Esophagus (tissue), 2 donors: ENCODE measurements around the gene TPSD1. TPM values are rescaled to one million over a fixed set of nuclear protein-coding genes. Genes with fewer than 3 reads are reported as not detected.
"Not testable (repeated sequence)": the region's sequence is repeated elsewhere in the genome, so short reads cannot be mapped to it uniquely, and the experiment has no call there.

ENCODE experiments used
- H3K27ac ChIP-seq, 2 donors: one replicate each; pipeline ENCODE4 v1.5.1; 2013; ENCODE audit warnings: low read depth in 2 of 2, mild to moderate bottlenecking in 2 of 2, inconsistent platforms in 1 of 2, low read length in 1 of 2, moderate library complexity in 1 of 2
- H3K27me3 ChIP-seq, 2 donors: one replicate each; pipeline ENCODE4 v1.6.1; 2013; ENCODE audit warnings: low read length in 2 of 2, control low read depth in 1 of 2, mild to moderate bottlenecking in 1 of 2; ENCODE audit not compliant: insufficient read depth in 2 of 2, control insufficient read depth in 1 of 2
- H3K36me3 ChIP-seq, 2 donors: one replicate each; pipeline ENCODE4 v1.6.1; 2013; ENCODE audit warnings: low read length in 1 of 2; ENCODE audit not compliant: control insufficient read depth in 2 of 2, insufficient read depth in 2 of 2
- H3K4me1 ChIP-seq, 2 donors: one replicate each; pipeline ENCODE4 v1.6.1; 2013; ENCODE audit warnings: low read length in 1 of 2; ENCODE audit not compliant: control insufficient read depth in 2 of 2, insufficient read depth in 2 of 2
- H3K4me3 ChIP-seq, 2 donors: one replicate each; pipeline ENCODE4 v1.5.1; 2013; ENCODE audit warnings: low read length in 2 of 2, mild to moderate bottlenecking in 2 of 2, low read depth in 1 of 2, moderate library complexity in 1 of 2
- H3K9me3 ChIP-seq, 2 donors: one replicate each; pipeline ENCODE4 v1.6.1; 2013; ENCODE audit warnings: mild to moderate bottlenecking in 2 of 2, low read depth in 1 of 2, low read length in 1 of 2, moderate library complexity in 1 of 2; ENCODE audit not compliant: control insufficient read depth in 2 of 2, insufficient read depth in 1 of 2
- WGBS, 2 donors: extraction: QIAGEN DNeasy Blood & Tissue Kit; methylation state at CpG; one replicate each; pipeline ENCODE4 v1.1.7; 2013; 5-methylcytosine and 5-hydroxymethylcytosine counted together
- polyA plus RNA-seq, 2 donors: library from polyadenylated mRNA; stranded (reverse); fragments of 200-250 nt; gene quantifications; one replicate each; pipeline ENCODE4 v1.2.3, GENCODE V29; 2013
- donor health status: healthy with polysubstance abuse.
- donor health status: Bipolar disorder and iron deficiency.

TPSD1 gene
- polyA plus RNA-seq, 2 donors, result 0.83 to 1.5 TPM

DNA sequence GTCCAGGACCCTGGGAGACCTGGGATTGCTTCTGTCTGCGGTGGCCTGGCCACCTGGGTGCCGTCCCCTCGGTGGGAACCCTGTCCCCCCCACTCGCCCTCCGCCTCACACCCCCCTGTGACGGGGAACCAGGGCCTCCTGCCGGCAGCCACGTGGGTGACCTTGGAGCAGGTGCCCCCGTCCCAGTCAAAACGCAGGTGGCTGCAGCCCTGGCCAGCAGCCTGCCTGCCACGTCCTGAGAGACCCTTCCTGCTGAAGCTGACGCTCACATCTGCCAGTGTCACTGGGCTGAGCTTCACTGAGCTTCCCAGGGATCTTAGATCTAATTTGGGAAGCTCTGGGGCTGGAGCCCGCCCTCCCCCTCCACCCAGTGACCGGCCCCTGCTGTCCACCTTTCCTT lies 29.2 kb upstream of the TPSD1 start:
- H3K27ac ChIP-seq, H3K4me1 ChIP-seq, H3K27me3 ChIP-seq, H3K4me3 ChIP-seq, H3K9me3 ChIP-seq, H3K36me3 ChIP-seq: not testable (repeated sequence)
- 35 to 46% methylated on average over 13 to 14 of the region's 14 CpGs for WGBS, 2 donors

DNA sequence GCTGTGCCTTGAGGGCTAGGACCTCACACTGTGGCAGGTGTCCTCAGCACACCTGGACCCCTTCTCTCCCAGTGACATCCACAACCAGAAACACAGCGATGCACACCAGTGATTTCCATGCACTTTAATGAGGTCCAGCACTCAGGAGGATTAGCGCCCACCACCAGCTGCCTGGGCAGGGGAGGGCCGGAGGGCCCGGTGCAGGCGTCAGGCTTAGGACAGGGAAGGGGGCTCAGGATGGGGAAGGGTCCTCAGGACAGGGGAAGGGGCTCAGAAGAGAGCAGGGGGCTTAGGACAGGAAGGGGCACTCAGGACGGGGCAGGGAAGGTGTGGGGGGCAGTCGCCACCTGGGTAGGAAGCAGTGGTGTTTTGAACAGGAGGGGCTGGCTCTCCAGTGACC lies 27.6 kb upstream of the TPSD1 start:
- not testable (repeated sequence) for H3K36me3 ChIP-seq, H3K9me3 ChIP-seq, H3K27me3 ChIP-seq, H3K4me1 ChIP-seq, H3K27ac ChIP-seq, H3K4me3 ChIP-seq
- WGBS, 2 donors, result 70% methylated on average over 5 to 7 of the region's 7 CpGs

DNA sequence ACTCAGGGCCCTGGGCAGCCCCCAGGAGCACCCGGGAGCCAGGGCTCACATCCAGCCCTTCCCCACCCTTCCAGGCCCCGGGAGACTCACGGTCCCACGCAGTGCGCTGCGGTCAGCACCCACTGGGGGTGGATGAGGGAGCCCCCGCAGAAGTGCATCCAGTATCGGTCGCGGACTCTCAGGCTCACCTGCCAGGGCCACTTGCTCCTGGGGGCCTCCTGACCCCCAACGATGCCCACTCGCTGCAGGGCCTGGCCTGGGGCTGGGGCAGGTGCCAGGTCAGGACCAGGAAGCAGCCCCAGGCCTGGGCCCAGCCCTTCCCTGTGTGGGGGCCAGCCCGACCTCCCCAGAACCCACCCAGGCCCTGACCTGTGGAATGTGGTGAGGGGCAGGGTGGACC lies 26.4 kb upstream of the TPSD1 start:
- WGBS, 2 donors, result 84% methylated on average over 6 to 12 of the region's 13 CpGs
- H3K27me3 ChIP-seq, H3K27ac ChIP-seq, H3K4me3 ChIP-seq, H3K4me1 ChIP-seq, H3K9me3 ChIP-seq, H3K36me3 ChIP-seq: not testable (repeated sequence)

DNA sequence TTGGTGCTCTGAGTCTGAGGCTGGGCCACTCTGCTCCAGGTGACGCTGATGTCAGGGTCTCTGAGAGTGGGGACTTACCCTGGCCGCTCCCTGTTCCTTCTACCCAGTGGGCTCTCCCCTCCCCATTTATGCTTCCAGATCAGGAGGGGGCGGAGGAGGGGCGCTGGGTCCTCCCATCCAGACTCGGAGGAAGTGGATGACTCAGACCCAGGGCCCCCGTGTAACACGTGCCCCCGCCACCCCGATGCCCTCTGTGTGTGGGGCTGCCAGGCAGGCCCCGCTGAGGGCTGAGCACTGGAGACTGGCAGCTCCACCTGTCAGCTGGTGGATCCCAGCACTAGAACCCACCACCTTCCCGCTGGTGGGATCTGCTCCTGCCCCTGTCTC lies 25.8 kb upstream of the TPSD1 start, which contains the start of gene TPSB2:
TSS of gene TPSB2 (minus strand) at position 101 of the 387 bp plus-strand sequence. CDS start 233 bp downstream, outside the sequence.
- 67% methylated on average over 5 of the region's 11 CpGs; no CpG with 5 or more reads in 1 of the 2 donors for WGBS, 2 donors
- not testable (repeated sequence) for H3K4me3 ChIP-seq, H3K4me1 ChIP-seq, H3K36me3 ChIP-seq, H3K9me3 ChIP-seq, H3K27me3 ChIP-seq, H3K27ac ChIP-seq

DNA sequence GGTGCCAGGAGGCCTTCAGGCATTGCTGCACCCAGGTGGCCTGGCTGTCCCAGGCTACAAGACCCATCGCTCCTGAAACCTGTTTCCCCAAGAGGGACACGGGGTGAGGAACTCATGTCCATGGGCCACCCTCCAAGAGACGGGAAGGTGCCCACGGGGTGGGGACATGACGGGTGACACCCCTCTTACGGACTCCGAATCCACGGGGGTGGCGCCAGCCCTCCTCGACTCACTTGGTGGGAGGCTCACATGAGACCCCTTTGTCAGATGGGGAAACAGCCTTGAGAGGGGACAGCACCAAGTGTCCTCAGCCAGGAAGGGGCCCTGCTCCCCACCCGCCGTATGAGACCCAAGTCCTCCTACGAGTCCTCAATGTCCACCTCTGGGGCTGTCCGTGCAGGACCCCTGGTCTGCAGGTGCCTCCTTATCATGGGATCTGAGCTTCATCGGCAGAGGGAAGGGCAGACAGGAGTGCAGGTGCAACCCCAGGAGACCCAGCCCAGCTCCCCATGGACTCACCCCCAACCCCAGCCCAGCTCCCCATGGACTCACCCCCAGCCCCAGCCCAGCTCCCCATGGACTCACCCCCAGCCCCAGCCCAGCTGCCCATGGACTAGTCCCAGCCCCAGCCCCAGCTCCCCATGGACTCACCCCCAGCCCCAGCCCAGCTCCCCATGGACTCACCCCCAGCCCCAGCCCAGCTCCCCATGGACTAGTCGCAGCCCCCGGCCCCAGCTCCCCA lies 25.2 kb upstream of the TPSD1 start:
- not testable (repeated sequence) for H3K27ac ChIP-seq, H3K4me1 ChIP-seq, H3K36me3 ChIP-seq, H3K4me3 ChIP-seq, H3K9me3 ChIP-seq, H3K27me3 ChIP-seq
- 77 to 78% methylated on average over 17 of the region's 17 CpGs for WGBS, 2 donors

DNA sequence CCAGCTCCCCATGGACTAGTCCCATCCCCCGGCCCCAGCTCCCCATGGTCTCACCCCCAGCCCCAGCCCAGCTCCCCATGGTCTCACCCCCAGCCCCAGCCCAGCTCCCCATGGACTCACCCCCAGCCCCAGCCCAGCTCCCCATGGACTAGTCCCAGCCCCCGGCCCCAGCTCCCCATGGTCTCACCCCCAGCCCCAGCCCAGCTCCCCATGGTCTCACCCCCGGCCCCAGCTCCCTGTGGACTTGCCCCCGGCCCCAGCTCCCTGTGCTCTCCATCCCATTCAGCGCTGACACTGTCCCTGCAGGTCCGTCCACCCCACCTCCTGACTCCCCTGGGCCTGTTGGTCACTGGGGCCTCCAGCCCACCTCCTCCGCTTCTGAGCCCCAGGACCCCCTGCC lies 24.6 kb upstream of the TPSD1 start:
- H3K27ac ChIP-seq, result not testable (repeated sequence)
- 82 to 90% methylated on average over 5 to 7 of the region's 7 CpGs for WGBS, 2 donors

DNA sequence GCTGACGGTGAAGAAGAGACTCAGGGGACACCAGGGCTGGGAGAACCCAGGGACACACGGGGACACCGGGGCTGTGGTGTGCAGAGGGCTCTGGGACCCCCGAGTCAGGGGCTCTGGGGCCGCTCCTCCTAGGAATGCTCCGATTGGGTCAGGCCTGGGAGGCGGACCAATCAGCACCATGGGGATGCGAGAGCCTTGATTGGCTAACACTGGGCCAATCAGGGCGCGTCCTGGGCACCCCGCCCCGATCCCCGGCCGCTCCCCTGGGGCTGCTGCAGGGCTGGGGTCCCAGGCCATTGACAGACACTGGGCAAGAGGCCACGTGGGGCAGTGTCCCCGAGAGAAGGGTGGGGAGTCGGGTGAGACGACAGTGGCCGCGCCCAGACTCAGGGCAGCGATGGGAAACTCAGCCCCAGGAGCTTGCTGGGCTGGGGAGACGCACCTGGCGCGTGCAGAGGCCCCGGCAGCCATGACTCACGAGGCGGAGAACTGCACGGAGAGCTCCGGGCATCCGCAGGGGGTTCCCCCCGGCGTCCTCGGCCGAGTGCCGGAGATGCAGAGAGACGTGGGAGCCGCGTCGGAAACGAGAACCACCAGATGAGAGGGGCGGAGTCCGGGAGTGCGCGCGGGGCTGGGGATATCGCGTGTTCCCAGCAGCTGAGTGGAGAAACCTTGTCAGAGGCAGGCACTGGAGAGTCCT lies 23.7 kb upstream of the TPSD1 start:
- not testable (repeated sequence) for H3K36me3 ChIP-seq, H3K9me3 ChIP-seq, H3K27ac ChIP-seq, H3K27me3 ChIP-seq, H3K4me1 ChIP-seq, H3K4me3 ChIP-seq
- WGBS, 2 donors, result no CpG with 5 or more reads among the region's 47 CpGs

More for the DNA sequence above, 24.6 kb upstream of the TPSD1 start:
- not testable (repeated sequence) for H3K4me1 ChIP-seq, H3K36me3 ChIP-seq, H3K9me3 ChIP-seq, H3K4me3 ChIP-seq, H3K27me3 ChIP-seq

DNA sequence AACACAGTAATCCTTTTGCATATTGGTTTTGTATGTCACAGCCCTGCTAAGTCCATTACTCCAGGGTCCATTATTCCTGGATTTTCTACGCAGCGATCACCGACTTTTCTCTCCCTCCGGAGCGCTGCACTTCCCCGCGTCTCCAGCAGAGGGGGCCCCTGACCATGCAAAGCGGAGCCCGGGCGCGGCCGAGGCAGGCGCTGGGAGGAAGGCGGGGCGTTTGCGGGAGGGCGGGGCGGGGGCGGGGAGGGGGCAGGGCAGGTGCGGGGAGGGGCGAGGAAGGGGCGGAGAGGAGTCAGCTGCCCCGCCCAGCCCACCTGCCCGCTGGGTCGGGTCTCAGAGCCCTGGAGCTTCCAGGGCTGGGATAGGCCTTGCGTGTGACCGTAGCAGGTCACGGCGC lies 19.2 kb upstream of the TPSD1 start:
- H3K9me3 ChIP-seq, H3K27ac ChIP-seq, H3K4me1 ChIP-seq, H3K36me3 ChIP-seq, H3K27me3 ChIP-seq, H3K4me3 ChIP-seq: not testable (repeated sequence)
- WGBS, 2 donors, result no CpG with 5 or more reads among the region's 29 CpGs

DNA sequence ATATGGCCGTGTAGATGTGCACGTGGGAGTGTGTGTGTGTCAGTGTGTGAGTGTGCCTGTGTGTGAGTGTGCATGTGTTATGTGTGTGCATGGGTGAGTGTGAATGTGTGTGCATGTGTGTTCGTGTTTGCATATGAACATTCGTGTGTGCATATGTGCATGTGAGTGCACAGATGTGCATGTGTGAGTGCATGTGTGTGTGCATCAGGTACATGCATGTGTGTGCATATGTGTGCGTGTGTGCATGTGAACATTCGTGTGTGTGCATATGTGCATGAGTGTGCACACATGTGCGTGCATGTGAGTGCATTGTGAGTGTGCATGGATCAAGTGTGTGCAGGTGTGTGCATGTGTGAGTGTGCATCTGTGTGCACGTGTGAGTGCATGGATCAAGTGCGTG lies 17.9 kb upstream of the TPSD1 start:
- WGBS, 2 donors, result 78 to 79% methylated on average over 9 of the region's 9 CpGs

DNA sequence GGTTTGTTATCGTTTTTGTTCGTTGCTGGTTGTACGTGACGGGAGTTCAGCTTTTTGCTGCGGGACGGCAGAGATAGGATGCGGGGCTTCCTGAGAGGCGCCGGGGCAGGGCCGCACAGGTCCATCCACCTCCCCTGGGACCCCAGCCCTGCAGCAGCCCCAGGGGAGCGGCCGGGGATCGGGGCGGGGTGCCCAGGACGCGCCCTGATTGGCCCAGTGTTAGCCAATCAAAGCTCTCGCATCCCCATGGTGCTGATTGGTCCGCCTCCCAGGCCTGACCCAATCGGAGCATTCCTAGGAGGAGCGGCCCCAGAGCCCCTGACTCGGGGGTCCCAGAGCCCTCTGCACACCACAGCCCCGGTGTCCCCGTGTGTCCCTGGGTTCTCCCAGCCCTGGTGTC lies 17.0 kb upstream of the TPSD1 start:
- not testable (repeated sequence) for H3K4me1 ChIP-seq, H3K4me3 ChIP-seq, H3K27me3 ChIP-seq, H3K36me3 ChIP-seq, H3K9me3 ChIP-seq, H3K27ac ChIP-seq
- WGBS, 2 donors, result 72 to 76% methylated on average over 17 to 20 of the region's 23 CpGs

More for the DNA sequence above, 17.9 kb upstream of the TPSD1 start:
- Histone ChIP-seq H3K9me3 (no peaks in the 10 kb centered on the region), H3K36me3 (no peaks in the 10 kb centered on the region), H3K27me3 (no peaks in the 10 kb centered on the region), H3K4me1 (no peaks in the 10 kb centered on the region), H3K4me3 (no peak overlapping the region), H3K27ac (no peak overlapping the region)
